ENCODE data around the gene NFAM1.

DNA sequence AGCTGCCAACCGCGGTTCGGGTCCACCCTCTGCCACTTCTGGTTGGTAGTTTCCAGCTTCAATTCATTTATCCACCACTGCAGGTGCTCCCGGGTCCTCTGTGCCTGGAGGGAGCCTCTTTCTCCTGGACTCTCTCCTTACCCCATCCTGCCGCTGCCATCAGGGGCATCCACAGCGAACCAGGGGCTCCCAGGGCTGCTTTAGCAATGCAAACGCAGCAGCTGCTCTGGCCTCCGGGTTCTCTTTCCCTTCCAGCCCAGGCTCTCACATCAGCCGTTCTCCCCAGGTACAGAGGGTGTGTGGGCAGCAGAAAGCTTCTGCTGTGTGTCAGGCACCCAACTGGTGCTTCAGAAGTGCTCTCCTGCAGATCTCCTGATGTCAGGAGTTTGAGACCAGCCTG lies 27.9 kb downstream of the NFAM1 start:
- TF ChIP-seq CTCF (IDR thresholded peaks at IDR 0.05): no peak
- TF ChIP-seq POLR2A (IDR thresholded peaks at IDR 0.05): no peak

All from right lobe of liver (tissue), 4 donors.